ENCODE results near the gene IPPK. TPM values are rescaled to one million over a fixed set of nuclear protein-coding genes. Genes with fewer than 3 reads are reported as not detected.

IPPK gene
- total and polyA plus RNA-seq, 3 donors from 2014 or later = 21.0 to 25.0 (median 21.9) TPM

GRCh38 chr9:92592946-92593861 is 76.7 kb downstream of the IPPK start:
- no peak overlapping the region for H3K27ac ChIP-seq
- intact Hi-C loops (cut with DNase I; ENCODE audit: low total_unique reads) = no loop called here

GRCh38 chr9:92592537-92592936 is 77.4 kb downstream of the IPPK start:
- Histone ChIP-seq H3K36me3 (ENCODE audit: low read depth, missing control alignments) (no peaks in the 10 kb centered on the region), H3K27ac (no peak overlapping the region), H3K4me1 (peaks cover 5% of the 10 kb centered on the region), H3K4me3 (no peak overlapping the region), H3K9me3 (no peaks in the 10 kb centered on the region), H3K27me3 (no peaks in the 10 kb centered on the region)
- no peak for DNase-seq
- 93 to 100% methylated on average over 1 of the region's 1 CpG for whole genome bisulfite sequencing, 2 donors
- no peak for TF ChIP-seq POLR2A (IDR thresholded peaks at IDR 0.05)
- no peak for TF ChIP-seq CTCF (IDR thresholded peaks at IDR 0.05)
- intact Hi-C loops (cut with DNase I; ENCODE audit: low total_unique reads) = no loop called here

More at GRCh38 chr9:92592946-92593861, 76.7 kb downstream of the IPPK start:
- Histone ChIP-seq H3K36me3 (ENCODE audit: low read depth, missing control alignments) (no peaks in the 10 kb centered on the region), H3K4me3 (no peak overlapping the region), H3K27me3 (no peaks in the 10 kb centered on the region), H3K4me1 (peaks cover 12% of the 10 kb centered on the region), H3K9me3 (no peaks in the 10 kb centered on the region)
- DNase-seq = no peak
- no peak for TF ChIP-seq CTCF (IDR thresholded peaks at IDR 0.05)
- TF ChIP-seq POLR2A (IDR thresholded peaks at IDR 0.05) = no peak
- WGBS, 2 donors = 66 to 71% methylated on average over 7 of the region's 7 CpGs

GRCh38 chr9:92590377-92590776 is 79.6 kb downstream of the IPPK start:
- intact Hi-C loops (cut with DNase I; ENCODE audit: low total_unique reads) = no loop called here
- Histone ChIP-seq H3K4me1 (no peaks in the 10 kb centered on the region), H3K4me3 (no peak overlapping the region), H3K27me3 (no peaks in the 10 kb centered on the region), H3K27ac (no peak overlapping the region), H3K9me3 (no peaks in the 10 kb centered on the region), H3K36me3 (ENCODE audit: low read depth, missing control alignments) (no peaks in the 10 kb centered on the region)
- peak; percentile 72 for DNase-seq
- WGBS, 2 donors = 36 to 45% methylated on average over 3 of the region's 3 CpGs
- TF ChIP-seq CTCF (IDR thresholded peaks at IDR 0.05) (no peak), POLR2A (IDR thresholded peaks at IDR 0.05) (no peak)

GRCh38 chr9:92589923-92590322 is 80.0 kb downstream of the IPPK start:
- H3K27me3 ChIP-seq = no peaks in the 10 kb centered on the region
- WGBS, 2 donors = 88 to 94% methylated on average over 1 of the region's 1 CpG
- H3K27ac ChIP-seq = no peak overlapping the region
- H3K36me3 ChIP-seq (ENCODE audit: low read depth, missing control alignments) = no peaks in the 10 kb centered on the region
- no peaks in the 10 kb centered on the region for H3K9me3 ChIP-seq
- H3K4me3 ChIP-seq = no peak overlapping the region
- H3K4me1 ChIP-seq = no peaks in the 10 kb centered on the region
- TF ChIP-seq POLR2A (IDR thresholded peaks at IDR 0.05) (no peak), CTCF (IDR thresholded peaks at IDR 0.05) (no peak)
- no peak for DNase-seq
- intact Hi-C loops (cut with DNase I; ENCODE audit: low total_unique reads) = no loop called here

All from testis (tissue), 3 donors.